HG02870 (cell line): Measurements from ENCODE around the gene SETD5.

Experiments
- ATAC-seq: cut with Tn5 transposase; IDR thresholded peaks from one replicate; pipeline ENCODE4 v1.9.1; 2021; ENCODE audit warnings: mild to moderate bottlenecking, moderate library complexity; ENCODE audit not compliant: unreplicated experiment

SETD5 gene

GRCh38 chr3:9406856-9407626 is 9.6 kb downstream of the SETD5 start:
- no peak for ATAC-seq

- no peak for ATAC-seq
These were observed 10.6 kb downstream of the SETD5 start for GRCh38 chr3:9408061-9408460.

- ATAC-seq: no peak
These were observed 11.1 kb downstream of the SETD5 start for GRCh38 chr3:9408546-9408945.

- no peak for ATAC-seq
These were observed 12.8 kb downstream of the SETD5 start for GRCh38 chr3:9409981-9410854.

GRCh38 chr3:9411302-9411701 is 13.9 kb downstream of the SETD5 start:
- ATAC-seq: no peak

GRCh38 chr3:9412293-9412692 is 14.9 kb downstream of the SETD5 start:
- no peak for ATAC-seq

GRCh38 chr3:9414826-9415225 is 17.4 kb downstream of the SETD5 start:
- ATAC-seq: no peak

GRCh38 chr3:9415485-9416138 is 18.2 kb downstream of the SETD5 start:
- ATAC-seq: no peak

- ATAC-seq: no peak
These were observed 18.8 kb downstream of the SETD5 start for GRCh38 chr3:9416139-9416780.

- no peak for ATAC-seq
These were observed 23.6 kb downstream of the SETD5 start for GRCh38 chr3:9420850-9421549.

GRCh38 chr3:9422712-9423424 is 25.5 kb downstream of the SETD5 start:
- ATAC-seq: no peak

GRCh38 chr3:9428411-9428810 is 31.0 kb downstream of the SETD5 start:
- ATAC-seq: no peak

GRCh38 chr3:9430733-9431132 is 33.3 kb downstream of the SETD5 start:
- no peak for ATAC-seq

- ATAC-seq: no peak
These were observed 36.5 kb downstream of the SETD5 start for GRCh38 chr3:9433627-9434521.

GRCh38 chr3:9435316-9435715 is 37.9 kb downstream of the SETD5 start:
- no peak for ATAC-seq

- ATAC-seq: no peak
These were observed 41.9 kb downstream of the SETD5 start for GRCh38 chr3:9439331-9439730.

- ATAC-seq: no peak
These were observed 44.2 kb downstream of the SETD5 start for GRCh38 chr3:9441501-9442221.

- no peak for ATAC-seq
These were observed 50.7 kb downstream of the SETD5 start for GRCh38 chr3:9448071-9448470.
